PC-9 (cell line): ENCODE results near the gene NFX1. TPM values are rescaled to one million over a fixed set of nuclear protein-coding genes. Genes with fewer than 3 reads are reported as not detected.
"Not testable (repeated sequence)": the region's sequence is repeated elsewhere in the genome, so short reads cannot be mapped to it uniquely, and the experiment has no call there.

Source experiments
- BruUV-seq: library from RNA; stranded (reverse); fragments of 400-500 nt; replicated peaks from 2 replicates; lab custom pipeline; 2021; lab: Mats Ljungman, UMichigan
- CTCF ChIA-PET: fragments of 300-600 bp; sonication (Branson Sonifier 250); formaldehyde crosslinking; loops from one replicate; lab custom pipeline; 2022; ENCODE audit warnings: antibody characterized with exemption; lab: Charles Lee
- POLR2A ChIA-PET: fragments of 300-600 bp; sonication (Branson Sonifier 250); formaldehyde crosslinking; loops from one replicate; lab custom pipeline; 2022; ENCODE audit warnings: antibody characterized with exemption; ENCODE audit not compliant: unreplicated experiment; lab: Charles Lee
- DNase-seq, 2 experiments: peaks; one replicate each; pipeline versions ENCODE4 v3.0.0 to v3.0.0-alpha.2; 2015 to 2022; ENCODE audit warnings: mixed read lengths in 1 of 2
- H2AFZ ChIP-seq: fragments of 200-600 bp; sonication (generic); 2 replicates; pipeline ENCODE4 v1.8.1; 2017; ENCODE audit warnings: antibody characterized with exemption
- H3F3A ChIP-seq: fragments of 200-600 bp; sonication (generic); 2 replicates; pipeline ENCODE4 v1.8.1; 2017; ENCODE audit warnings: antibody characterized with exemption, mild to moderate bottlenecking, low read depth; ENCODE audit not compliant: insufficient read depth
- H3K27ac ChIP-seq: fragments of 200-600 bp; sonication (generic); 2 replicates; pipeline ENCODE4 v1.6.1; 2016; ENCODE audit warnings: mixed run types
- H3K27me3 ChIP-seq: fragments of 200-600 bp; sonication (generic); 2 replicates; pipeline ENCODE4 v1.6.1; 2016; ENCODE audit warnings: low read depth, mixed run types; ENCODE audit not compliant: insufficient read depth
- H3K36me3 ChIP-seq: fragments of 200-600 bp; sonication (generic); 2 replicates; pipeline ENCODE4 v1.6.1; 2016; ENCODE audit warnings: low read depth, mixed run types
- H3K4me1 ChIP-seq: fragments of 200-600 bp; sonication (generic); replicated peaks from 2 replicates; pipeline ENCODE4 v1.6.1; 2016; ENCODE audit warnings: mixed run types; ENCODE audit not compliant: insufficient read depth
- H3K4me2 ChIP-seq: fragments of 200-600 bp; sonication (generic); 2 replicates; pipeline ENCODE4 v1.6.1; 2017; ENCODE audit warnings: mixed run types
- H3K4me3 ChIP-seq: fragments of 200-600 bp; sonication (generic); 2 replicates; pipeline ENCODE4 v1.6.1; 2016; ENCODE audit warnings: mixed run types
- H3K79me2 ChIP-seq: fragments of 200-600 bp; sonication (generic); 2 replicates; pipeline ENCODE4 v1.6.1; 2017; ENCODE audit warnings: low read depth, mixed run types
- H3K9me2 ChIP-seq: fragments of 200-600 bp; sonication (generic); 2 replicates; pipeline ENCODE4 v1.8.1; 2017; ENCODE audit warnings: mild to moderate bottlenecking; ENCODE audit not compliant: insufficient read depth
- H3K9me3 ChIP-seq: fragments of 200-600 bp; sonication (generic); 2 replicates; pipeline ENCODE4 v1.8.1; 2016; ENCODE audit warnings: low read depth; ENCODE audit not compliant: insufficient read depth
- H4K20me1 ChIP-seq: fragments of 200-600 bp; sonication (generic); 2 replicates; pipeline ENCODE4 v1.8.1; 2017; ENCODE audit not compliant: insufficient read depth
- intact Hi-C: fragments of 100-400 bp; cut with micrococcal nuclease; formaldehyde crosslinking; loops from one replicate; pipeline ENCODE4 v1.10.0; 2022; ENCODE audit not compliant: unreplicated experiment
- total RNA-seq: library from RNA; stranded (reverse); gene quantifications from 2 replicates; pipeline ENCODE4 v1.2.3, GENCODE V29; 2021

NFX1 gene
- total RNA-seq, 1 experiment from 2014 or later: 14.9 TPM

- H3K9me2 ChIP-seq, H2AFZ ChIP-seq, H3K79me2 ChIP-seq, H3K27ac ChIP-seq, POLR2A ChIA-PET, H3K4me3 ChIP-seq, H3K9me3 ChIP-seq, H3K27me3 ChIP-seq, BruUV-seq, H3F3A ChIP-seq, H4K20me1 ChIP-seq, H3K36me3 ChIP-seq, DNase-seq, H3K4me2 ChIP-seq, CTCF ChIA-PET: not testable (repeated sequence)
- intact Hi-C loops: loop anchor here (10.0 kb wide), 1 partner anchor 71 kb away; no protein-coding TSS in a partner anchor
- H3K4me1 ChIP-seq: peaks cover 12% of the 10 kb centered on the region
Observed at GRCh38 chr9:33395159-33395879, 105.0 kb downstream of the NFX1 start.

- H3K9me3 ChIP-seq, H2AFZ ChIP-seq, H3K4me3 ChIP-seq, H3K4me2 ChIP-seq, H3F3A ChIP-seq, POLR2A ChIA-PET, DNase-seq, H3K9me2 ChIP-seq, H3K79me2 ChIP-seq, CTCF ChIA-PET, H4K20me1 ChIP-seq, H3K4me1 ChIP-seq, H3K27ac ChIP-seq, H3K27me3 ChIP-seq, BruUV-seq, H3K36me3 ChIP-seq: not testable (repeated sequence)
- intact Hi-C loops: loop anchor here (10.0 kb wide), 1 partner anchor 73 kb away; no protein-coding TSS in a partner anchor
Observed at GRCh38 chr9:33397801-33398200, 107.5 kb downstream of the NFX1 start.

- H3K9me3 ChIP-seq, H3K27me3 ChIP-seq, POLR2A ChIA-PET, DNase-seq, H3K36me3 ChIP-seq, H4K20me1 ChIP-seq, H3K4me3 ChIP-seq, H3K9me2 ChIP-seq, H3F3A ChIP-seq, H3K4me1 ChIP-seq, BruUV-seq, H3K4me2 ChIP-seq, H3K27ac ChIP-seq, H2AFZ ChIP-seq, H3K79me2 ChIP-seq: not testable (repeated sequence)
- CTCF ChIA-PET: interaction anchor here (1.2 kb wide), 1 partner anchor 54 kb away, joined by 4 read pairs; no protein-coding TSS in a partner anchor
- intact Hi-C loops: loop anchor here (10.0 kb wide), 1 partner anchor 74 kb away; no protein-coding TSS in a partner anchor
Observed at GRCh38 chr9:33399047-33399446, 108.7 kb downstream of the NFX1 start.

- POLR2A ChIA-PET, H3K4me1 ChIP-seq, H3K4me3 ChIP-seq, H3F3A ChIP-seq, H3K9me2 ChIP-seq, H3K4me2 ChIP-seq, CTCF ChIA-PET, H3K27me3 ChIP-seq, intact Hi-C loops, H2AFZ ChIP-seq, H3K79me2 ChIP-seq, H3K36me3 ChIP-seq, H3K9me3 ChIP-seq, BruUV-seq, H3K27ac ChIP-seq, H4K20me1 ChIP-seq, DNase-seq: not testable (repeated sequence)
Observed at GRCh38 chr9:33401809-33402208, 111.5 kb downstream of the NFX1 start.

GRCh38 chr9:33402371-33402770 is 112.1 kb downstream of the NFX1 start, which contains the start of gene AQP7:
Gene AQP7, minus strand, starts transcription at chr9:33402568. Its CDS starts 1,306 bp downstream, at chr9:33401262.
- H3K27me3 ChIP-seq, H3K9me2 ChIP-seq, H3K4me1 ChIP-seq, H3K4me3 ChIP-seq, H3K79me2 ChIP-seq, H4K20me1 ChIP-seq, DNase-seq, H3K27ac ChIP-seq, H3K9me3 ChIP-seq, H3F3A ChIP-seq, H3K36me3 ChIP-seq, intact Hi-C loops, H2AFZ ChIP-seq, BruUV-seq, POLR2A ChIA-PET, CTCF ChIA-PET: not testable (repeated sequence)
- H3K4me2 ChIP-seq: peak within 1 kb of the TSS; percentile 23; the same call in 1 of the 2 replicates
